ENCODE results near the gene VPS41.
A peak's percentile ranks its signal among the peaks of the same experiment; 100 is the strongest.

VPS41 gene

GRCh38 chr7:38905056-38905759 is 3.8 kb downstream of the VPS41 start:
- DNase-seq (ENCODE audit: low spot score), result no peak

GRCh38 chr7:38903057-38903456 is 5.9 kb downstream of the VPS41 start:
- no peak for DNase-seq (ENCODE audit: low spot score)

GRCh38 chr7:38902449-38902848 is 6.5 kb downstream of the VPS41 start:
- DNase-seq (ENCODE audit: low spot score), result no peak

- DNase-seq (ENCODE audit: low spot score), result no peak
Observed at GRCh38 chr7:38893061-38893460, 15.9 kb downstream of the VPS41 start.

- no peak for DNase-seq (ENCODE audit: low spot score)
Observed at GRCh38 chr7:38890597-38890996, 18.4 kb downstream of the VPS41 start.

GRCh38 chr7:38889872-38890432 is 19.0 kb downstream of the VPS41 start:
- DNase-seq (ENCODE audit: low spot score), result no peak

- DNase-seq (ENCODE audit: low spot score), result no peak
Observed at GRCh38 chr7:38889079-38889478, 19.9 kb downstream of the VPS41 start.

GRCh38 chr7:38886265-38886664 is 22.7 kb downstream of the VPS41 start:
- no peak for DNase-seq (ENCODE audit: low spot score)

- no peak for DNase-seq (ENCODE audit: low spot score)
Observed at GRCh38 chr7:38883706-38884105, 25.3 kb downstream of the VPS41 start.

- DNase-seq (ENCODE audit: low spot score), result no peak
Observed at GRCh38 chr7:38881947-38882684, 26.9 kb downstream of the VPS41 start.

GRCh38 chr7:38881015-38881414 is 28.0 kb downstream of the VPS41 start:
- no peak for DNase-seq (ENCODE audit: low spot score)

GRCh38 chr7:38880454-38880853 is 28.5 kb downstream of the VPS41 start:
- DNase-seq (ENCODE audit: low spot score), result peak; percentile 51

GRCh38 chr7:38880035-38880434 is 29.0 kb downstream of the VPS41 start:
- DNase-seq (ENCODE audit: low spot score), result no peak

GRCh38 chr7:38878694-38879457 is 30.1 kb downstream of the VPS41 start:
- DNase-seq (ENCODE audit: low spot score), result no peak

- no peak for DNase-seq (ENCODE audit: low spot score)
Observed at GRCh38 chr7:38873433-38873832, 35.6 kb downstream of the VPS41 start.

GRCh38 chr7:38872202-38872601 is 36.8 kb downstream of the VPS41 start:
- DNase-seq (ENCODE audit: low spot score), result no peak

GRCh38 chr7:38870147-38870546 is 38.8 kb downstream of the VPS41 start:
- DNase-seq (ENCODE audit: low spot score), result no peak

- DNase-seq (ENCODE audit: low spot score), result no peak
Observed at GRCh38 chr7:38863601-38864291, 45.2 kb downstream of the VPS41 start.

- no peak for DNase-seq (ENCODE audit: low spot score)
Observed at GRCh38 chr7:38862666-38863065, 46.3 kb downstream of the VPS41 start.

GRCh38 chr7:38858259-38858884 is 50.6 kb downstream of the VPS41 start:
- no peak for DNase-seq (ENCODE audit: low spot score)

- DNase-seq (ENCODE audit: low spot score), result no peak
Observed at GRCh38 chr7:38855867-38856266, 53.1 kb downstream of the VPS41 start.

GRCh38 chr7:38855386-38855785 is 53.6 kb downstream of the VPS41 start:
- DNase-seq (ENCODE audit: low spot score), result no peak
